ENCODE measurements around the gene MRTFA. TPM values are rescaled to one million over a fixed set of nuclear protein-coding genes. Genes with fewer than 3 reads are reported as not detected.

Gene MRTFA
- total RNA-seq, 6 experiments from 2014 or later: 9.3 to 20.6 (median 16.3) TPM

- 95% methylated on average over 3 of the region's 3 CpGs for WGBS (ENCODE audit: insufficient coverage, low coverage, low lambda C conversion rate, missing lambda C conversion rate)
- H3K4me1 ChIP-seq: peaks cover 0 to 14% (median 4%) of the 10 kb centered on the region in 4 donors
- no peak overlapping the region for H3K4me3 ChIP-seq
- no peak overlapping the region for H3K27ac ChIP-seq
- DNase-seq (no peak), ATAC-seq (no peak)
- no peaks in the 10 kb centered on the region for H3K9me3 ChIP-seq
- no peaks in the 10 kb centered on the region for H3K27me3 ChIP-seq
- no peaks in the 10 kb centered on the region for H3K36me3 ChIP-seq
- intact Hi-C loops (cut with DNase I): no loop called here
- TF ChIP-seq CTCF (IDR thresholded peaks at IDR 0.05) (no peak), POLR2A (IDR thresholded peaks at IDR 0.05) (no peak)
Measured at GRCh38 chr22:40633036-40633435, 3.5 kb downstream of the MRTFA start.

GRCh38 chr22:40631925-40632324, 4.6 kb downstream of the MRTFA start:
- no peak for TF ChIP-seq POLR2A (IDR thresholded peaks at IDR 0.05)
- TF ChIP-seq CTCF (IDR thresholded peaks at IDR 0.05): no peak
- Histone ChIP-seq H3K27ac (no peak overlapping the region), H3K4me1 (peaks cover 0 to 16% (median 4%) of the 10 kb centered on the region in 4 donors), H3K4me3 (no peak overlapping the region), H3K27me3 (no peaks in the 10 kb centered on the region), H3K9me3 (no peaks in the 10 kb centered on the region), H3K36me3 (no peaks in the 10 kb centered on the region)
- no peak for DNase-seq
- ATAC-seq: no peak
- WGBS (ENCODE audit: insufficient coverage, low coverage, low lambda C conversion rate, missing lambda C conversion rate): 89% methylated on average over 1 of the region's 2 CpGs
- intact Hi-C loops (cut with DNase I): no loop called here

- ATAC-seq (peak; percentile 28 to 48 (median 42)), DNase-seq (no peak)
- Histone ChIP-seq H3K27me3 (no peaks in the 10 kb centered on the region), H3K27ac (no peak overlapping the region), H3K36me3 (no peaks in the 10 kb centered on the region), H3K4me1 (peaks cover 0 to 3% (median 0%) of the 10 kb centered on the region in 4 donors), H3K4me3 (no peak overlapping the region), H3K9me3 (no peaks in the 10 kb centered on the region)
- TF ChIP-seq POLR2A (IDR thresholded peaks at IDR 0.05): no peak
- TF ChIP-seq CTCF (IDR thresholded peaks at IDR 0.05): no peak
- intact Hi-C loops (cut with DNase I): no loop called here
- WGBS (ENCODE audit: insufficient coverage, low coverage, low lambda C conversion rate, missing lambda C conversion rate): 77% methylated on average over 3 of the region's 3 CpGs
Measured at GRCh38 chr22:40628354-40629042, 8.0 kb downstream of the MRTFA start.

GRCh38 chr22:40627612-40628011, 8.9 kb downstream of the MRTFA start:
- peaks cover 0 to 3% (median 0%) of the 10 kb centered on the region in 4 donors for H3K4me1 ChIP-seq
- H3K36me3 ChIP-seq: no peaks in the 10 kb centered on the region
- H3K27me3 ChIP-seq: no peaks in the 10 kb centered on the region
- no peak overlapping the region for H3K27ac ChIP-seq
- ATAC-seq (peak in 3 of 4 donors; percentile 28 to 54 (median 33)), DNase-seq (no peak)
- H3K4me3 ChIP-seq: no peak overlapping the region
- intact Hi-C loops (cut with DNase I): no loop called here
- TF ChIP-seq POLR2A (IDR thresholded peaks at IDR 0.05) (no peak), CTCF (IDR thresholded peaks at IDR 0.05) (no peak)
- 54% methylated on average over 5 of the region's 5 CpGs for WGBS (ENCODE audit: insufficient coverage, low coverage, low lambda C conversion rate, missing lambda C conversion rate)
- no peaks in the 10 kb centered on the region for H3K9me3 ChIP-seq

All from right lobe of liver (tissue), 6 donors.